Lower lobe of right lung (tissue), 2 donors: ENCODE measurements around the gene TIMP2. TPM values are rescaled to one million over a fixed set of nuclear protein-coding genes. Genes with fewer than 3 reads are reported as not detected.

ENCODE experiments used
- ATAC-seq, 2 donors: fragments of 200-7000 bp; cut with Tn5 transposase; one replicate each; pipeline ENCODE4 v1.9.1; 2020 to 2022; ENCODE audit warnings: mild to moderate bottlenecking in 2 of 2, moderate library complexity in 2 of 2
- DNase-seq: peaks from one replicate; pipeline ENCODE4 v3.0.0-alpha.2; 2020
- H3K27ac ChIP-seq: fragments of 200-600 bp; one replicate; pipeline ENCODE4 v1.8.0; 2022
- H3K27me3 ChIP-seq: fragments of 200-600 bp; one replicate; pipeline ENCODE4 v1.8.0; 2022; ENCODE audit warnings: low read depth
- H3K36me3 ChIP-seq: fragments of 200-600 bp; one replicate; pipeline ENCODE4 v1.8.0; 2022; ENCODE audit warnings: mild to moderate bottlenecking
- H3K4me1 ChIP-seq: fragments of 200-600 bp; one replicate; pipeline ENCODE4 v1.8.0; 2022
- H3K4me3 ChIP-seq: fragments of 200-600 bp; one replicate; pipeline ENCODE4 v1.8.0; 2022; ENCODE audit warnings: mild to moderate bottlenecking
- H3K9me3 ChIP-seq: fragments of 200-600 bp; one replicate; pipeline ENCODE4 v1.8.0; 2022
- CTCF ChIP-seq: fragments of 200-600 bp; IDR thresholded peaks from one replicate; pipeline ENCODE4 v1.8.0; 2022; ENCODE audit warnings: antibody characterized with exemption, mild to moderate bottlenecking
- intact Hi-C: fragments of 100-400 bp; cut with DNase I; formaldehyde crosslinking; loops from one replicate; pipeline ENCODE4 v1.11.0; 2022
- total RNA-seq: library from RNA; stranded (reverse); fragmentation: NEBNext Ultra II Directional; extraction: Animal tissue kit (Norgen Biotek cat#: 25700); gene quantifications from one replicate; pipeline ENCODE4 v1.2.1, GENCODE V29; 2021
- donor health status: DM: no; HTN: yes; CAD: no; lungs with severe emphysema.

Gene TIMP2
- total RNA-seq, 1 donor from 2014 or later, result 260 TPM

GRCh38 chr17:78821961-78822360 is 103.2 kb downstream of the TIMP2 start:
- peaks cover 28% of the 10 kb centered on the region for H3K4me1 ChIP-seq
- intact Hi-C loops, result no loop called here
- peaks cover 100% of the 10 kb centered on the region for H3K36me3 ChIP-seq
- TF ChIP-seq CTCF, result no peak
- H3K27ac ChIP-seq, result no peak overlapping the region
- DNase-seq, result peak; percentile 9
- no peaks in the 10 kb centered on the region for H3K9me3 ChIP-seq
- ATAC-seq, result no peak
- H3K4me3 ChIP-seq, result no peak overlapping the region
- no peaks in the 10 kb centered on the region for H3K27me3 ChIP-seq

DNA sequence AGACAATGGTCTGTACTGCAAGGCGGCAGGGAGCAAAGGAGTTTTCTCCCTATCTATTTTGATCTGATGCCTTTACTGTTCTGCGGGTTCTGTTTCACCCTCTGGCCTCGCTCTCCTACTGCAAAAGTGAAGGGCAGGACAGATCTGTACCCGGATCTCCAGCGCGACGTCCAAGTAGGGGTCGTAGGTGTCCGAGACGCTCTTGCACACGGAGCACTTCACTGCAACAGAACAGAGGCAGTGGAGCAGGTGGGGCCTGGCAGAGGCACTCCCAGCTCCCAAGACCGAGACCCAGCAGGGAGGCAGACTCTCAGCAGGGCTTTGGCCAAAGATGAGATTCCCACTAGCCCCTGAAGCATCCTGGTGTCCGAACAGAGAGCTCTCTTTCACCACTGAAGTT is 104.3 kb downstream of the TIMP2 start:
- Histone ChIP-seq H3K4me1 (peaks cover 20% of the 10 kb centered on the region), H3K27me3 (no peaks in the 10 kb centered on the region), H3K27ac (no peak overlapping the region), H3K4me3 (no peak overlapping the region), H3K9me3 (no peaks in the 10 kb centered on the region), H3K36me3 (peaks cover 100% of the 10 kb centered on the region)
- ATAC-seq (no peak), DNase-seq (peak; percentile 26)
- TF ChIP-seq CTCF, result no peak
- intact Hi-C loops, result no loop called here

DNA sequence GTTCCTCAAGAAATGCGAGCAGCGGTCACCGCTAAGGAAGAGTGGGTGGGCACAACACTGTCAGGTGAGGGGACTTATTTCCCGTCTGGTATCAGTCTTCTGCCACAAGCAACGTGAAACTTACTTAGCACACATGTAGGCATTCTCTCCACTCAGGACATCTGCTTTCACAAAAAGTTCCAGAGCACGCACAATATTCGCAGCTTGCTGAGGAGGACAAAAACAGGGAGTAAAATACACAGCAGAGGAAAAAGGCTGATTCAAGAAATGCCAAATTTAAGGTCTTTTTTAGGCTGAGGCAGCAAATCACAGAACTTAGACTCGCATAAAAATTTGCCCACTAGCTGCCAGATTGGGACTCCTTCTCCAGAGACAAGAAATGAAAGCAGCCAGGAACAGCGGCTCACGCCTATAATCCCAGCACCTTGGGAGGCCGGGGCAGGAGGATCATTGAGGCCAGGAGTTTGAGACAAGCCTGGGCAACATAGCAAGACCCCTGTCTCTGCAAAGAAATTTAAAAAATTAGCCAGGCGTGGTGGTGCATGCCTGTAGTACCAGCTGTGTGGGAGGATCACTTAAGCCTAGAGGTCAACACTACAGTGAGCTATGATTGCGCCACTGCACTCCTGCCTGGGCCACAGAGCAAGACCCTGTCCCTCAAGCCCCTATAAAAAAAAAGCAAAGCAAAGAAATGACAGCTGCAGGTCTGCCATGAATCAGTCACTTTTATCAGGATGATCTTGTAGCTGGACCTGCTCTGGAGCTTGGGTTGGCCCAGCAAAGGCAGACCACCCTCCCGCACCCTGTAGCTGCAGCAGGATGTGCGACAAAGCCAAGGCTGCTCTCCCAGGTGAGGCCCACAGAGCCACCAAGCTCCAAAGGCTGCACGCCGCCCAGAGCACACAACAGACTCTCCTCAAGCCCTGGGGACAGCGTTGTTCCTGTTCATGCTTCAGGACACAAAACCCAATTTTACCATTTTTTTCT is 105.1 kb downstream of the TIMP2 start:
- H3K36me3 ChIP-seq, result peaks cover 100% of the 10 kb centered on the region
- peaks cover 20% of the 10 kb centered on the region for H3K4me1 ChIP-seq
- no peak for TF ChIP-seq CTCF
- H3K9me3 ChIP-seq, result no peaks in the 10 kb centered on the region
- DNase-seq (no peak), ATAC-seq (no peak)
- peak overlapping the region; percentile 61 for H3K27ac ChIP-seq
- no peak overlapping the region for H3K4me3 ChIP-seq
- no peaks in the 10 kb centered on the region for H3K27me3 ChIP-seq
- intact Hi-C loops, result no loop called here

GRCh38 chr17:78819402-78819801 is 105.8 kb downstream of the TIMP2 start:
- Histone ChIP-seq H3K4me1 (peaks cover 20% of the 10 kb centered on the region), H3K9me3 (no peaks in the 10 kb centered on the region), H3K27ac (peak overlapping the region; percentile 61), H3K27me3 (no peaks in the 10 kb centered on the region), H3K4me3 (no peak overlapping the region), H3K36me3 (peaks cover 100% of the 10 kb centered on the region)
- intact Hi-C loops, result no loop called here
- TF ChIP-seq CTCF, result no peak
- DNase-seq, result no peak
- ATAC-seq, result no peak

- no peaks in the 10 kb centered on the region for H3K9me3 ChIP-seq
- DNase-seq, result no peak
- H3K27ac ChIP-seq, result no peak overlapping the region
- peaks cover 20% of the 10 kb centered on the region for H3K4me1 ChIP-seq
- no peak overlapping the region for H3K4me3 ChIP-seq
- peaks cover 100% of the 10 kb centered on the region for H3K36me3 ChIP-seq
- H3K27me3 ChIP-seq, result no peaks in the 10 kb centered on the region
- peak; percentile 27 to 41 for ATAC-seq
- intact Hi-C loops, result no loop called here
- TF ChIP-seq CTCF, result no peak
Observed at GRCh38 chr17:78818932-78819331, 106.3 kb downstream of the TIMP2 start.
